ENCODE results near the gene CEP152.

The CEP152 gene

DNA sequence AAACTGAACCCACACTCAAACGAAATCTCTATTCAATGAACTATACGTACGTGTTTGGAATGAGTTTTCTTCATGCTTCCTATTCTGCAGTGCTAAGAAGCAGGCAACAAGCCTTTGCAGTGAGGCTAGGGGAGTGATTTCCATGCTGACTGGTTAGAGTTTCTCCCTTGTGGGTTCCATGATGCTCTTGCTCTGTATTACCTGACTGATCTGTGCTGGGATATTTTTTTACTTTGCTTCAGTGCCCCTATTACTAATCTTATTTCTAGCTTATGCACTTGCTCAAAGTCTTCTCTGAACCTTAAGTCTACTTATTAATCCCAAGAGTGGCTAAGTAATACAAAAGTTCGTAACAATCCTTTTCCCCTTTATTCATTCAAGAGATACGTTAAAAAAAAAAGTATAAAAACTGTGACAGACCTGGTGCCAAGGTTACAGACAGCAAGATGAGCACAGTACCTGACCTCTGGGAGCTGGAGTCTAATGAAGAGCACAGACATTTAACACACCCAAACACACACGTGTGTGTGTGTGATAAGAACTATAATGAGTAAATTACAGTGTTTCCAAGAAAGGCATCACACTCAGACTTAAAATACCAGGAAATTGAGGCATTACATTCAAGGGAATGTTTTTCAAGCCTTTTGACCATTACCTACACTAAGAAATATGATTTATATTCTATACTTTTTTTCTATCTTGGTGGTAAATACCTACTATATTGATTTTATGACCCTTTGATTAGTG, 114.9 kb downstream of the CEP152 start:
- no peak overlapping the region for H3K27ac ChIP-seq (ENCODE audit: low read length)
- no peak overlapping the region for H3K9ac ChIP-seq (ENCODE audit: low read depth, low read length)
- no peak overlapping the region for H3K4me3 ChIP-seq (ENCODE audit: low read length)
- H3K27me3 ChIP-seq (ENCODE audit: insufficient read depth, low read length) = no peaks in the 10 kb centered on the region
- H3K9me3 ChIP-seq (ENCODE audit: insufficient read depth, low read depth, low read length) = no peaks in the 10 kb centered on the region
- no peaks in the 10 kb centered on the region for H3K36me3 ChIP-seq (ENCODE audit: insufficient read depth, low read depth, low read length)
- H3K4me1 ChIP-seq (ENCODE audit: insufficient read depth, low read length) = no peaks in the 10 kb centered on the region

DNA sequence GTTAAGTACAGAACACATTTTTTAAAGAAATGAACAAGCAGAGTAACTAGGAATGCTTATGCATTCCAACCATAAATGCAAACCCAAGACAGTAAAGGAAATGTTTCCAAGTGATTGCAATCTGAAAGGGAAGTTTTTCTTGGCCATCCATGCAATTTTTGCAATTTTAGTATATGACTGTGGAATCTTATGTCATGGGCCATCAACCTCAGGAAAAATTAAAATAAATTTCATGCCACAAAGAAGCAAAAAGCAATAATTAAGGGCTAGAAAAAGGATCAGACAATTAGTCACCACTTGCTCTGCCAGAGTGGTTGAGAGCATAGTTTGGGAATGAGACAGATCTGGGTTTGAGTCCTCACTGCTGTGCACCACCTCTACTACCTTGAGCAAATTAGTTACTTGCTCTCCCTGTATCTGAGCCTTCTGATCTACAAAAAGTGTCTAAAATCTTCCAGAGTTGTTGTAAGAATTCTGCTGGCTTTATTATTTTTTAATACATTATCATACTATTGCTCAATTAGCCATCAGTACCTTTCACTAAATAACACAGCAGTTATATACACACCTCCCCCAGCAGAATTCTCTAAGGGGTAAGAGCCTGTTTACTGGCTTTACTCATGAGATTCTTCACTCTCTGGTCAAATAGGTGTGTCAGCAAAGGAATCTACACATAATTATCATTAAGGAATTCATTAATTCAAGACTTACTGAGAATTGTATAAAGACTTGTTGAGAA, 115.6 kb downstream of the CEP152 start:
- Histone ChIP-seq H3K36me3 (ENCODE audit: insufficient read depth, low read depth, low read length) (no peaks in the 10 kb centered on the region), H3K27me3 (ENCODE audit: insufficient read depth, low read length) (no peaks in the 10 kb centered on the region), H3K4me3 (ENCODE audit: low read length) (no peak overlapping the region), H3K9me3 (ENCODE audit: insufficient read depth, low read depth, low read length) (no peaks in the 10 kb centered on the region), H3K4me1 (ENCODE audit: insufficient read depth, low read length) (no peaks in the 10 kb centered on the region), H3K27ac (ENCODE audit: low read length) (no peak overlapping the region), H3K9ac (ENCODE audit: low read depth, low read length) (no peak overlapping the region)

DNA sequence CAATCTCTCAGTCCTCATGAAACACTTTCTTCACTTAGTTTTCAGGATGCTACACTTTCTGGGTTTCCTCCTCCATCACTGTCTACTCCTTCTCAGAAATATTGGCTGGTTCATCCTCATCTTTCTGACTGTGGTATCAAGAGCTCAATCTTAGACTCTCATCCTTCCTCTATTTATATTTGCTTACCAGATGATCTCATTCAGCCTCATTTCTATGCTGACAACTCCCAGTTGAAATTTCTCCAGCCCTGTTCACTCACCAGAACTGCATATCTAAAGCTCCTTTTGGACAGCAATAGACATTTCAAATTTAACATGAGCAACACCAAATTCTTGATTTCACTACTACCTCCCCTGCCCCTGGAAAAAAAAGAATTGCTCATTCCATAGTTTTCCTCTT, 117.4 kb downstream of the CEP152 start:
- H3K9me3 ChIP-seq (ENCODE audit: insufficient read depth, low read depth, low read length) = no peaks in the 10 kb centered on the region
- H3K4me3 ChIP-seq (ENCODE audit: low read length) = no peak overlapping the region
- H3K36me3 ChIP-seq (ENCODE audit: insufficient read depth, low read depth, low read length) = no peaks in the 10 kb centered on the region
- H3K4me1 ChIP-seq (ENCODE audit: insufficient read depth, low read length) = no peaks in the 10 kb centered on the region
- no peak overlapping the region for H3K27ac ChIP-seq (ENCODE audit: low read length)
- H3K27me3 ChIP-seq (ENCODE audit: insufficient read depth, low read length) = no peaks in the 10 kb centered on the region
- no peak overlapping the region for H3K9ac ChIP-seq (ENCODE audit: low read depth, low read length)

DNA sequence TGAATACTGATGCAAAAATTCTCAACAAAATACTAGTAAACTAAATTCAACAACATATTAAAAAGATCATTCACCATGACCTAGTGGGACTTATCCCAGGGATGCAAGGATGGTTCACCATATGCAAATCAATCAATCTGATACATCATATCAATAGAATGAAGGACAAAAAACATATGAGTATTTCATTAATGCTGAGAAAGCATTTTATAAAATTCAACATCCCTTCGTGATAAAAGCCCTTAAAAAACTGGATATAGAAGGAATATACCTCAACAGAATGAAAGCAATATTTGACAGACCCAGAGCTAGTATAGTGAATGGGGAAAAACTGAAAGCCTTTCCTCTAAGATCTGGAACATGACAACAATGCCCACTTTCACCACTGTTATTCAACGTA, 122.4 kb downstream of the CEP152 start:
- Histone ChIP-seq H3K36me3 (ENCODE audit: insufficient read depth, low read depth, low read length) (no peaks in the 10 kb centered on the region), H3K4me3 (ENCODE audit: low read length) (no peak overlapping the region), H3K4me1 (ENCODE audit: insufficient read depth, low read length) (no peaks in the 10 kb centered on the region; the same call in 1 of the 2 replicates), H3K9me3 (ENCODE audit: insufficient read depth, low read depth, low read length) (no peaks in the 10 kb centered on the region), H3K27ac (ENCODE audit: low read length) (no peak overlapping the region), H3K27me3 (ENCODE audit: insufficient read depth, low read length) (no peaks in the 10 kb centered on the region), H3K9ac (ENCODE audit: low read depth, low read length) (no peak overlapping the region)

All from iPS-20b (cell line).